Neuronal stem cell (in vitro differentiated cells): ENCODE data around the gene HOXC4.

ENCODE experiments used
- DNase-seq: peaks from one replicate; pipeline ENCODE4 v3.0.0-alpha.2; 2013; ENCODE audit warnings: low spot score
- H2AFZ ChIP-seq: one replicate; pipeline ENCODE4 v1.6.1; 2013; ENCODE audit warnings: mild to moderate bottlenecking, low read length, inconsistent platforms
- H2AK5ac ChIP-seq: 2 replicates; pipeline ENCODE4 v1.6.1; 2013; ENCODE audit warnings: low read depth, mild to moderate bottlenecking, inconsistent platforms, low read length, moderate library complexity, mixed read lengths
- H2BK120ac ChIP-seq: 2 replicates; pipeline ENCODE4 v1.6.1; 2013; ENCODE audit warnings: low read depth, mild to moderate bottlenecking, inconsistent platforms, low read length, moderate library complexity, mixed read lengths
- H2BK12ac ChIP-seq: one replicate; pipeline ENCODE4 v1.6.1; 2013; ENCODE audit warnings: low read length, inconsistent platforms
- H2BK15ac ChIP-seq: 2 replicates; pipeline ENCODE4 v1.6.1; 2013; ENCODE audit warnings: mild to moderate bottlenecking, low read length, inconsistent platforms, mixed read lengths
- H2BK5ac ChIP-seq: one replicate; pipeline ENCODE4 v1.6.1; 2013; ENCODE audit warnings: inconsistent platforms, mild to moderate bottlenecking, low read length, moderate library complexity
- H3K14ac ChIP-seq: one replicate; pipeline ENCODE4 v1.6.1; 2013; ENCODE audit warnings: low read length, inconsistent platforms
- H3K18ac ChIP-seq: 2 replicates; pipeline ENCODE4 v1.6.1; 2013; ENCODE audit warnings: low read length, inconsistent platforms
- H3K23ac ChIP-seq: 2 replicates; pipeline ENCODE4 v1.6.1; 2013; ENCODE audit warnings: low read depth, mild to moderate bottlenecking, mixed read lengths, low read length, inconsistent platforms; ENCODE audit not compliant: poor library complexity
- H3K27ac ChIP-seq: replicated peaks from 3 replicates; pipeline ENCODE4 v1.5.1; 2013; ENCODE audit warnings: low read length, inconsistent platforms
- H3K27me3 ChIP-seq, 3 experiments: 2 replicates each; pipeline ENCODE4 v1.6.1; 2013; ENCODE audit warnings: low read length in 3 of 3, mild to moderate bottlenecking in 2 of 3, inconsistent platforms in 1 of 3, low read depth in 1 of 3, mixed read lengths in 1 of 3, moderate library complexity in 1 of 3; ENCODE audit not compliant: control insufficient read depth in 3 of 3, insufficient read depth in 3 of 3
- H3K36me3 ChIP-seq, 2 donors: replicated peaks in 1 of 2; 2 replicates each; pipeline ENCODE4 v1.6.1; 2013; ENCODE audit warnings: low read length in 2 of 2; ENCODE audit not compliant: control insufficient read depth in 2 of 2, insufficient read depth in 2 of 2
- H3K4ac ChIP-seq: 2 replicates; pipeline ENCODE4 v1.6.1; 2013; ENCODE audit warnings: inconsistent platforms, mild to moderate bottlenecking, low read length, moderate library complexity
- H3K4me1 ChIP-seq, 2 donors: 1 replicate in 1 of 2; 2 replicates in 1 of 2; pipeline ENCODE4 v1.6.1; 2013; ENCODE audit warnings: low read length in 2 of 2, low read depth in 1 of 2; ENCODE audit not compliant: control insufficient read depth in 2 of 2, insufficient read depth in 1 of 2
- H3K4me2 ChIP-seq: one replicate; pipeline ENCODE4 v1.6.1; 2013; ENCODE audit warnings: mild to moderate bottlenecking, low read length, inconsistent platforms; ENCODE audit not compliant: insufficient read depth, poor library complexity, severe bottlenecking
- H3K4me3 ChIP-seq, 2 donors: 2 replicates each; pipeline ENCODE4 v1.5.1; 2013; ENCODE audit warnings: low read length in 2 of 2, mild to moderate bottlenecking in 2 of 2, inconsistent platforms in 1 of 2, moderate library complexity in 1 of 2
- H3K79me1 ChIP-seq: one replicate; pipeline ENCODE4 v1.6.1; 2013; ENCODE audit warnings: low read depth, mild to moderate bottlenecking, inconsistent platforms, low read length, moderate library complexity
- H3K9ac ChIP-seq: one replicate; pipeline ENCODE4 v1.6.1; 2013; ENCODE audit warnings: mild to moderate bottlenecking, low read depth, low read length, inconsistent platforms; ENCODE audit not compliant: poor library complexity
- H3K9me3 ChIP-seq, 2 donors: replicated peaks in 1 of 2; 2 replicates each; pipeline versions ENCODE3 to v1.6.1; 2013; ENCODE audit warnings: low read length in 2 of 2, mild to moderate bottlenecking in 2 of 2, inconsistent platforms in 1 of 2, low read depth in 1 of 2, mixed read lengths in 1 of 2, moderate library complexity in 1 of 2; ENCODE audit not compliant: control insufficient read depth in 2 of 2, insufficient read depth in 1 of 2
- H4K8ac ChIP-seq: one replicate; pipeline ENCODE4 v1.6.1; 2013; ENCODE audit warnings: low read depth, mild to moderate bottlenecking, inconsistent platforms, low read length, moderate library complexity
- H4K91ac ChIP-seq: one replicate; pipeline ENCODE4 v1.6.1; 2013; ENCODE audit warnings: low read length, low read depth, mild to moderate bottlenecking, inconsistent platforms; ENCODE audit not compliant: poor library complexity
- WGBS, 2 donors: extraction: QIAGEN DNeasy Blood & Tissue Kit; methylation state at CpG; one replicate each; pipeline ENCODE4 v1.1.7; 2013; ENCODE audit warnings: missing lambda C conversion rate in 2 of 2, mixed read lengths in 1 of 2; ENCODE audit not compliant: insufficient read length in 2 of 2, insufficient replicate concordance in 1 of 2; ENCODE audit errors: extremely low coverage in 2 of 2; 5-methylcytosine and 5-hydroxymethylcytosine counted together

HOXC4 gene

GRCh38 chr12:54050482-54050810 lies 3.2 kb upstream of the HOXC4 start:
- WGBS, 2 donors = no CpG with 5 or more reads among the region's 2 CpGs

GRCh38 chr12:54051026-54051842 lies 2.4 kb upstream of the HOXC4 start:
- Histone ChIP-seq H3K79me1 (no peaks in the 10 kb centered on the region), H3K14ac (no peak overlapping the region), H4K91ac (no peak overlapping the region), H2BK5ac (no peak overlapping the region), H2BK12ac (no peak overlapping the region), H3K36me3 (no peaks in the 10 kb centered on the region), H3K23ac (peak overlapping the region; percentile 22), H3K27ac (no peak overlapping the region), H3K18ac (no peak overlapping the region), H3K9ac (no peak overlapping the region), H3K9me3 (no peaks in the 10 kb centered on the region), H3K4me1 (no peaks in the 10 kb centered on the region), H2AFZ (no peak overlapping the region), H2BK120ac (no peak overlapping the region), H3K4me2 (no peak overlapping the region), H4K8ac (no peak overlapping the region), H3K4me3 (no peak overlapping the region), H2BK15ac (no peak overlapping the region), H3K27me3 (peaks cover 61 to 99% (median 98%) of the 10 kb centered on the region in 3 experiments), H3K4ac (no peak overlapping the region), H2AK5ac (no peak overlapping the region)
- DNase-seq = no peak
- WGBS, 2 donors = no CpG with 5 or more reads among the region's 12 CpGs

More at GRCh38 chr12:54050482-54050810, 3.2 kb upstream of the HOXC4 start:
- Histone ChIP-seq H3K4me1 (no peaks in the 10 kb centered on the region), H2BK120ac (no peak overlapping the region), H3K27me3 (peaks cover 66 to 99% (median 98%) of the 10 kb centered on the region in 3 experiments), H3K27ac (no peak overlapping the region), H3K14ac (no peak overlapping the region), H2AK5ac (no peak overlapping the region), H4K8ac (no peak overlapping the region), H3K9me3 (no peaks in the 10 kb centered on the region), H2BK12ac (no peak overlapping the region), H3K23ac (no peak overlapping the region), H2BK15ac (no peak overlapping the region), H3K9ac (no peak overlapping the region), H2AFZ (no peak overlapping the region), H3K4me3 (no peak overlapping the region), H3K36me3 (no peaks in the 10 kb centered on the region), H3K4me2 (no peak overlapping the region), H3K18ac (no peak overlapping the region), H2BK5ac (no peak overlapping the region), H3K4ac (no peak overlapping the region), H3K79me1 (no peaks in the 10 kb centered on the region), H4K91ac (no peak overlapping the region)
- DNase-seq = no peak

- Histone ChIP-seq H3K27me3 (peaks cover 56 to 99% (median 95%) of the 10 kb centered on the region in 3 experiments), H3K18ac (no peak overlapping the region), H2BK15ac (no peak overlapping the region)
These were observed 1.7 kb upstream of the HOXC4 start for GRCh38 chr12:54051874-54052437.

GRCh38 chr12:54052438-54053002 lies 1.1 kb upstream of the HOXC4 start:
- Histone ChIP-seq H2BK12ac (no peak overlapping the region), H3K27me3 (peaks cover 53 to 99% (median 95%) of the 10 kb centered on the region in 3 experiments), H3K4me1 (no peaks in the 10 kb centered on the region), H3K9ac (no peak overlapping the region), H3K79me1 (no peaks in the 10 kb centered on the region), H2BK120ac (no peak overlapping the region), H3K4ac (no peak overlapping the region), H3K23ac (peak overlapping the region; percentile 56), H3K4me2 (no peak overlapping the region), H2AFZ (peak overlapping the region; percentile 92), H3K18ac (no peak overlapping the region), H3K36me3 (no peaks in the 10 kb centered on the region), H2BK15ac (no peak overlapping the region), H3K9me3 (no peaks in the 10 kb centered on the region), H3K27ac (no peak overlapping the region), H2AK5ac (no peak overlapping the region), H2BK5ac (no peak overlapping the region), H4K8ac (no peak overlapping the region), H4K91ac (no peak overlapping the region), H3K14ac (no peak overlapping the region), H3K4me3 (no peak overlapping the region)
- no CpG with 5 or more reads among the region's 10 CpGs for WGBS, 2 donors
- no peak for DNase-seq

More at GRCh38 chr12:54051874-54052437, 1.7 kb upstream of the HOXC4 start:
- no peak overlapping the region for H4K91ac ChIP-seq
- H3K4ac ChIP-seq = no peak overlapping the region
- no peak for DNase-seq
- H2BK120ac ChIP-seq = no peak overlapping the region
- H3K14ac ChIP-seq = no peak overlapping the region
- H2AK5ac ChIP-seq = no peak overlapping the region
- H3K4me3 ChIP-seq = no peak overlapping the region
- H3K4me1 ChIP-seq = no peaks in the 10 kb centered on the region
- no peak overlapping the region for H4K8ac ChIP-seq
- no peak overlapping the region for H3K9ac ChIP-seq
- H3K23ac ChIP-seq = peak overlapping the region; percentile 22
- no peak overlapping the region for H2BK12ac ChIP-seq
- H2BK5ac ChIP-seq = no peak overlapping the region
- no CpG with 5 or more reads among the region's 24 CpGs for WGBS, 2 donors
- no peak overlapping the region for H3K4me2 ChIP-seq
- no peaks in the 10 kb centered on the region for H3K79me1 ChIP-seq
- H3K9me3 ChIP-seq = no peaks in the 10 kb centered on the region
- H3K27ac ChIP-seq = no peak overlapping the region
- H3K36me3 ChIP-seq = no peaks in the 10 kb centered on the region
- H2AFZ ChIP-seq = no peak overlapping the region
